Fibroblast of skin of right biceps (primary cell): ENCODE measurements around the gene NEURL1.
"Not testable (repeated sequence)": the region's sequence is repeated elsewhere in the genome, so short reads cannot be mapped to it uniquely, and the experiment has no call there.

Experiments
- DNase-seq: peaks from one replicate; pipeline ENCODE4 v3.0.0-alpha.2; 2013

NEURL1 gene

DNA sequence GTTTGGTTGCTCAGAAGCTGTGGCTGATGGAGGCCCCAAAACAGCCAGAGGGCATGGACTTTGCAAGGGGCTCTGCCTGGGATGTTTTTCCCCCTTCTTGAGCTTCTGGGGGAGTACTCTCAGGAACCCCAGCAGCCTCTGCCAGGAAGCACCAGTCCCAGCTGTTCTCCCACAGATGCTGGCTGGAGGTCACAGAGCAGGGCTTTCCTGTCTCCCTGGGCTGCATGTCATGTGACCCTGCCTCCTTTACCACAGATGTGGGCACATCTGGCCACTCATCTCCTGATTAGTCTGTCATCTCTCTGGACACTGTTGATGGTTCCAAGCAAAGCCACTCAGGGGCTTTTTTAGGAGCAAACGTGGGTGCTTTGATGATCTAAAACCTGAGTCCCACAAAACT, 136.7 kb downstream of the NEURL1 start:
- DNase-seq, result no peak

DNA sequence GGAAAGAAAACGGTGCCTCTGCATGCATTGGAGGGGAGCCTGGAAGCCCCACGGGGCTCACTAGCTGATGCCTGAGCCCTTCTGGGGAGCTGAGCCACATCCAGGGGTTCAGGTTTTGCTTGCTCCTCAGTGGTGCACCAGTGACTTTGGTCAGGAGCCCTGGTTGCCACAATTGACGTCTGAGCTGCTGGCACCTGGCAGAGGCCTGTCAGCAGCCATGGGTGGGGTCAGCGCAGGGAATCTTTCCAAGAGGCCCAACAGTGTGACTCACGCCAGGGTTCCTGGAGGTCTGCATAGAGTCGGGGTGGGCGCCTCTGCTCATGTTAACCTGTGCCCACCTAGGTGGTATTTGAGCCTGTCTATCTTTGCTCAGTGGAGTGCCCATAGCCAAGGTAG, 138.7 kb downstream of the NEURL1 start:
- no peak for DNase-seq

DNA sequence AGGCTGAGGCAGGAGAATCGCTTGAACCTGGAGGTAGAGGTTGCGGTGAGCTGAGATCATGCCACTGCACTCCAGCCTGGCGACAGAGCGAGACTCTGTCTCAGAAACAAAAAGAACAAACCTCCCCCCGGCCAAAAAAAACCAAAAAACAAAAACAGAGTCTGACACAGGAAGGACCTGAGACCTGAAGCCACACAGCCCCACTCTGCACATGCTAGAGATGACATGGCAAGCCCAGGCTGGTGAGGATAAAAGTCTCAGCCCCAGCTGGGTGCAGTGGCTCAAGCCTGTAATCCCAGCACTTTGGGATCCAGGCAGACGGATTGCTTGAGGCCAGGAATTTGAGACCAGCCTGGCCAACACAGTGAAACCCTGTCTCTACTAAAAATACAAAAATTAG, 139.4 kb downstream of the NEURL1 start:
- DNase-seq, result not testable (repeated sequence)

DNA sequence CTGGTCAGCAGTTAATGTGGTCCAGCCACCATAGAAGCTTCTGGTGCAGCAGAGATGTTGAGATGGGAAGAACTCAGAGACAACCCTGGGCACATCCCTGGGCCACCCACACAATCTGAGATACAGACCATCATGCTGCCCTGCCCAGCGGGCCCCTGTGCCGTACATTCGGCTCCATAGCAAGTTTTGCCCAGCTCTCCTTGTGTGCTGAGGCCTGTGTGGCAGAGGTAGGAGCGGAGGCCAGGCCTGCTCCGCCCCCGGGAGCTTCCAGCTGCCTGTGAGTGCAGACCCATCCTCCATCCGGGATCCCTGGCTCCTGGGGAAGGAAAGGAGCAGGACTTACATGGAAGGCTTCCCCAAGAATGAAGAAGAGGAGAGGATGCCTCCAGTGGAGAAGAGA, 140.3 kb downstream of the NEURL1 start:
- no peak for DNase-seq

DNA sequence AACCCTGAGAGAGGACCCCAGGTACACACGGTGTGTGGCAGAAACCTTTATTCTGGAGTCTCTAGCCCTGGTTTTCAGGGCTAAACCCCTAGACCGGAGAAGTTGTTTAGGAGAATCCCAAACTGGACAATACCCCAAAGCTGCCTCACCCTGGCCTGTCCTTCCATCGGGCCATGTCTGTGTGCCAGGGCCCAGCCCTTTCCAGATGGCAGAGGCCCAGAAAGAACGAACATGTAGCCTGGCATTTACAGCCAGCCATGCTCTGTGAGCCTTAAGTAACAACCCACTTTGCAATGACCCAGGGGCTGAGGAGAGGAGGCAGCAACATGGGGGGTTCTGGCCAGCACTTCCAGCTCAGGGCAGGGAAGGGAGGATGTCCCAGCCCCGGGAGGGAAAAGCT, 142.1 kb downstream of the NEURL1 start:
- DNase-seq, result no peak

DNA sequence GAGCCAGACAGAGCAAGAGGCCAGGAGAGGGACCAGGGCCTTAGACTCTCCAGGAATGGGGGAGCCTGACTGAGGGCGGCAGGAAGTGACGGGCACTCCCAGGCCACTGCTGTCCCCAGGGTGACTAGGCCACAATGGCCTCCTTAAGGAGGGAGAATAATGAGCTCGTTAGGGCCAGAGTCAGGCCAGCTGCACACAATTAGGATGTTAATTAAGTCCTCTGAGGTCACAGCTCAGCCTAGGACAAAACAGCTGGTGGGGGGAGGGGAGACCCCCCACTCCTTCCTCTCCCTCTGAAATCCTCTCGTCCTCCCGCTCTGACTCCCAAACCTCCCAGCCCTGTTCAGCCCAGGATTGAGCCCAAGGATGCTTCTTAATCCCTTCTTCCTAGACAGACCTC, 143.0 kb downstream of the NEURL1 start:
- DNase-seq, result no peak

DNA sequence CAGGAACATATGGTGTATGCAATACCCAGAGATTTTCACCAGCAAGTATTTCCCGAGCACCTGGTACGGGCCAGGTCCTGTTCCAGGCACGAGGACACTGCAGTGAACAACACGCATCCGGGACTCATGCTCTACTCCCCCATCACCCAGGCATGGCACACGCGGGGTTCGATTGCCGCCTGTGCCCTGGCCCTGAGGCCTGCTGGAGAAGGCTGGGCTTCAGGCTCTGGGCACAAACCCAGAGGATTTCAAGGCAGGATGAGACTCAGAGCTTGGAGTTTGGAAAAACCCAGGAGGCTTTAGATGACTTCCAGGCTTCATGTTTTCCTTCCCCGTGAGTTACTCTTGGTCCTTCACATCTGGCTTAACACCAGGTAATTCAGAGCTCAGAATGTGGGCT, 143.5 kb downstream of the NEURL1 start:
- no peak for DNase-seq

DNA sequence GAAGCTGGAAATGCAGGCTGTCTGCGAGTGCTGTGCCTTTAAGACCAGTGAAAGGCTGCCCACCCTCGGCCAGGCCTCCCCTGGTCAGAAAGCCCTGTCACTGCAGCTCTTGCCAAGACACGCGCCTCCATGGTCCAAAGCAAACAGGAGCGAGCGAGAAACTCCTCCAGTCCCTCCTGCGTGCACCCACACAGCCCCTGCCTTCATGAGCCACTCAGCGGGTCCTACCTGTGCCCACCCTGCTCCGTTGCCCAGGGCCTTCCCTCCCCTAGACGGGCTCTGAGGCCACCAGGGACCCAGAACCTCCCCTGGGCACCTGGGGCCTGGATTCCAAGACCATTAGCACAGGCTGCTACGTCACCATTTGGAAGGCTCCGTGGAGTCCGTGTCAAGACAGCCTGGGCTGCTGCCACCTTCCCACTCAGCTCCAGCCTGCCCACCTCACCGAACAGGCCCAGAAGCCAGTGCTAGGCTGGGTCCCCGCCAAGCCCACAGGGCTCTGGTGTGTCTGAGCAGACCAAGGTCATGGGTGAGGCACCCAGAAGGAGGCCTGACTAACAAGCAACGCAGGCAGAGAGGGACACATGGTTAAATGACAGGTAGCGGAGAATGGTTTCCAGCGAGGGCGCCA, 144.5 kb downstream of the NEURL1 start:
- peak; percentile 58 for DNase-seq

DNA sequence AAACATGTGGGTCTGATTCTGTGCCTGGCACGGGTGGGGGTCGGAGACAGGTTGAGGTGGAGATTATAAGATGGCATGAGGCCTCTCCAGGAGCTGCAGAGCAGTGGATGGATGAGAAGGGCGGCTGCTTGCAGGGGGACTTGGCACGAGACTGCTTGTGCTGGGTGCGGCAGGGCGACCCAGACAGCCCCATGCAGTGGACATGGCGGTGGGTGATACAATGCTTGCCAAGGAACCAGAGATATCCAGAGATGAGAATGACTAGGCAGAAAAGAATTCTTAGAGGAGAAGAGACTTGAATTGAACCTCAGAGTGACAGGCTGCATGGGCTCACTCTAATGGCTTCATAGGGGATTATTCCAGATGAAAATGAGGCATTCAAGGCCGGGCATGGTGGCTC, 145.4 kb downstream of the NEURL1 start:
- peak; percentile 23 for DNase-seq

DNA sequence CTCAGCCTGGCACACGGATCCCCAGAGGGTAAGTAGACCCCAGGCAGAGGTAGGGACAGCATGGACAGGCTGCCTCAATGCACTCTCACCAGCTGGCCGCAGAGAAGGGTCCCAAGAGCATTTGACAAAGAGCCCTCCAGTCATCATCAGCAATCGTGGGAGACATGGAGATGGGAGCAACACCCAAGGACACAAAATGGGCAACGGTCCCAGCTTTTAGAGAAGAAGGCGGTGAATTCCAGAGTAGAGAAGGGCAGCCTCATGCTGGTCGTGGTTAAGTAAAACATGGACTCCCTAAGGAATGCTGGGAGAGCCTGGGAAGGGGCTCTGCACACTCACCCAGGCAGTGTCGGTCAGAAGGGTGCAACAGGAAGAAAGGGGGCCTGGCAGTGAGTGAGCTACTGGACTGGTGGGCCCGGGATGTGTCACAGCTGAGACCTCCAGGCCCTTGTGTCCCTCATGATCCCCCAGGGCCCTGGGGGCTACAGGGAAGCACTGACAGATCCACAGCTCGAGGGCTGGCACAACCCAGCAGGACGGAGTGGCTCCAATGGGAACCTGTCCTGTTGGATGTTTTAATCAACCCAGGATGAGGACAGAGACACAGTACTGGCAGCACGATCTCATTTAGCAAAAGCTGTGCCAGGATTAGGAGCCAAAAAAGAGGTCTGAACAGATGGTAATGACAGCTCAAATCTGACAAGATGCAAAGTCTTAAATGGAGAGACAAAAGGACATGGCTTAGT, 147.1 kb downstream of the NEURL1 start:
- DNase-seq, result peak; percentile 66

DNA sequence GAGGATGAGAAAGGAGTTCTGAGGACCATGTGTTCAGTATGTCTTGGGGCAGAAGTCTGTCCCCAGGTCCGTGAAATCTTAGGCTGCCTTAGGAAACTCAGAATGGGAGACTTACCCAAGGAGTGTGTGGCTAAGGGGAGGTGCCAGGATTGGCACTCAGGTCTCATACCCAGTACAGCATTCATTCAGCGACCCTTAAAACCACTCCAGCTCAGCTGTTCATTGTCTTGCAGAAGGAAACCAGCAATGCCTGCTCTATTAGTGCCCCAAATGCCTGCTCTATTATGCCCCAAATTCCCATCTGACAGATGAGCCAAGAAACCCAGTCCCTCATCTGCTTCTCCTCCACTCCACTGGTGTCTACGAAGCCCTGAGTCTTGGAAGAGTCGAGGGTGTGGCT, 147.8 kb downstream of the NEURL1 start:
- DNase-seq, result no peak
